ENCODE measurements around the gene SLC35F2.

DNA sequence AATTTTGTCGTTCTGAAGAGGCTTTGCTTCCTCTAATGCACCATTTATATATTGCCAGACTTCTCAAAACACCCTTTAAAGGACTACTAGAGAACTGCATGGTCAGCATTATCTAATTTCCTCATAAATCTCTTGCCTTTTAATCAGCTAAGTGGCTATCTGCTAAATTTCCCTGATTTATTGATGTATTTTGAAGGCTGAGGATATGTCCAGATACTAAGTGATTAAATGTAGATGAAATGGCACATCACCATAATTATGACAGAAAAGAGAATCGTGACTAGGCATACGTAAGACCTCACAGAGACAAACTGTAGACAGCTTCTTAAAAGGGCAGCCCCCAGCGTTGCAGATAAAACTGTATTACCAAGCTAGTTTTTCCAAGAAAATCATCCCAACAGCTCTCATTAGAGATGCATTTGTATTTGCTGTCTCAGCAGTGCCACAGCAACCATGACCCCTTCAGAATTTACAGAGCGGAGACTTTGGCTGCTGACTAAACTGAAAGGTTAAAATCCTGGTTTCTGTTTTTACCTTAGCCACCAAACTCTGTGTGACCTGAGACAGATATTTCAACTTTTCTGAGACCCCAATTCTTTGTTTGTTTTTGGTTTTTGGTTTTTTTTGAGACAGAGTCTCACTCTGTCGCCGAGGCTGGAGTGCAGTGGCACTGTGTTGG is 79.6 kb downstream of the SLC35F2 start:
- no peak for TF ChIP-seq EZH2 (IDR thresholded peaks at IDR 0.05; ENCODE audit: low read length, missing control alignments)
- TF ChIP-seq, protein P1, sequence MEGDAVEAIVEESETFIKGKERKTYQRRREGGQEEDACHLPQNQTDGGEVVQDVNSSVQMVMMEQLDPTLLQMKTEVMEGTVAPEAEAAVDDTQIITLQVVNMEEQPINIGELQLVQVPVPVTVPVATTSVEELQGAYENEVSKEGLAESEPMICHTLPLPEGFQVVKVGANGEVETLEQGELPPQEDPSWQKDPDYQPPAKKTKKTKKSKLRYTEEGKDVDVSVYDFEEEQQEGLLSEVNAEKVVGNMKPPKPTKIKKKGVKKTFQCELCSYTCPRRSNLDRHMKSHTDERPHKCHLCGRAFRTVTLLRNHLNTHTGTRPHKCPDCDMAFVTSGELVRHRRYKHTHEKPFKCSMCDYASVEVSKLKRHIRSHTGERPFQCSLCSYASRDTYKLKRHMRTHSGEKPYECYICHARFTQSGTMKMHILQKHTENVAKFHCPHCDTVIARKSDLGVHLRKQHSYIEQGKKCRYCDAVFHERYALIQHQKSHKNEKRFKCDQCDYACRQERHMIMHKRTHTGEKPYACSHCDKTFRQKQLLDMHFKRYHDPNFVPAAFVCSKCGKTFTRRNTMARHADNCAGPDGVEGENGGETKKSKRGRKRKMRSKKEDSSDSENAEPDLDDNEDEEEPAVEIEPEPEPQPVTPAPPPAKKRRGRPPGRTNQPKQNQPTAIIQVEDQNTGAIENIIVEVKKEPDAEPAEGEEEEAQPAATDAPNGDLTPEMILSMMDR (conservative IDR thresholded peaks at IDR 0.05 in 1 of 2, IDR thresholded peaks at IDR 0.05 in 1 of 2; ENCODE audit: low read depth in 1 of 2, low read length in 2 of 2) = no peak

All from fibroblast of lung (primary cell).